ENCODE data around the gene HAS3.

DNA sequence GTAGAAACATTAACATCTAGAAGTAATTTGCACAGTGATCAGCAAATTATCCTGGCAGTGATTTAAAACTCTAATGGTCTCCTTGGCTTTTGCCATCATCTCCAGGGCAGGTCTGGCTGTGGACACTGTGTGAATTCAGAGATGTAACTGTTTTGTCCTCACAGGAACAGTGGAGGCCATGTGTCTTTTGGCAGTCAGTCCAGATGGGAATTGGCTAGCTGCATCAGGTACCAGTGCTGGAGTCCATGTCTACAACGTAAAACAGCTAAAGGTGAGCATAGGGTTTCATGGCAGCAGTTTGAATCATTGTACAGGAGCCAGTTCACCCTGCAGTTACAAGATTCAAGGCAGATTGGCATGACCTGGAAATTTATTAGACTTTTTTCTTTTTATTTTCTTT lies 54.7 kb downstream of the HAS3 start:
- TF ChIP-seq CTCF (IDR thresholded peaks at IDR 0.05), result no peak
- no peak for TF ChIP-seq POLR2A (IDR thresholded peaks at IDR 0.05)
- no peak for TF ChIP-seq EP300 (IDR thresholded peaks at IDR 0.05)
